ENCODE data around the gene PISD.
"Not testable (repeated sequence)": the region's sequence is repeated elsewhere in the genome, so short reads cannot be mapped to it uniquely, and the experiment has no call there.

Gene PISD

DNA sequence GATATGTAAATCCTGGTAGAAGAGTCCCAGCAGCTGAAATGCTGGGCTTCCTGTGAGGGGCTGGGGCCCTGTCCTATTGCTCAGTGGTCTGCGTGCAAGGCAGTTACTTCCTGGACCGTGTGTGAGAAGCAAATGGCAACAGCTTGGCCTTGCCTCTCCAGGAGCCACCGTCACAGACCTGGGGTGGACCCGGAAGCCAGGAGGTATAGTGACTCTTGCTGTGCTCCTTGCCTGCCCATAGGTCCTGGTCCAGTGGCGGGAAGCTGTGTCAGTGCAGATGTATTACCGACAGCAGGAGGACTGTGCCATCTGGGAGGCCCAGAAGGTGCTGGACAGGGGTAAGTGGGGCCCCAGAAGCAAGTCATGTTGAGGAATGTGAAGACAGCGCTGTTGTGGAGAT, 54.3 kb downstream of the PISD start:
- no peak for DNase-seq (ENCODE audit: low read depth)

DNA sequence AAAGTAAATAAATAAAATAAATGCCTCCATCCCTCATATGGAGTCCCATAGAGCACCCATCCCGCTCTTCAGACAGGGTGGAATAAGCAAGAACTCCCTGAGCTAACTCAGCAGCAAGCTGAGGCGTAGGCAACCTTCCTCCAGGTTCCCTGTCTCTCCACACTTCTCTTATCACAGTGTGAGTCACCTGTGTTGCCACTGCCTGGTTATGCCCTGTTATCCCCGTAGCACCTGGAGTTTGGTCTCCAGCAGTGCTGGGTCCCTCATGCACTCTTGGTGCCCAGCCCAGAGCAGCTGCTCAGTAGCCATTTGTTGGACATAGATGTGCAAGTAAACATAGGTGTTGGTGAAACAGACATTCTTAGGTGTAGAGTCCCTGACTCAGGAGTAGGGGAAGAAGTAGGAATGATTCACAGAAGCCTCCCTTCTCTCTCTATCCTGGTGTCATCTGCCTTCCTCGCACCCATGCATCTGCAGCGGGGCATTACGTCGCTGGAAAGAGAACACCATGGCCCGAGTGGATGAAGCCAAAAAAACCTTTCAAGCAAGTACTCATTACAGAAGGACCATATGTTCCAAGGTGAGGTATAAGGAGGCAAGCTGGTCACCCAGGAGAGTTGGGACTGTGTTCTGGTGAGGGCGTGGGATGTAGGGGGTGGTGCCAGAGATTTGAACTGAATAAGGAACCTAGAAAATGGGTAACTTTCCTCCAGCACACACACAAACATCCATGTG, 56.0 kb downstream of the PISD start:
- no peak for DNase-seq (ENCODE audit: low read depth)

DNA sequence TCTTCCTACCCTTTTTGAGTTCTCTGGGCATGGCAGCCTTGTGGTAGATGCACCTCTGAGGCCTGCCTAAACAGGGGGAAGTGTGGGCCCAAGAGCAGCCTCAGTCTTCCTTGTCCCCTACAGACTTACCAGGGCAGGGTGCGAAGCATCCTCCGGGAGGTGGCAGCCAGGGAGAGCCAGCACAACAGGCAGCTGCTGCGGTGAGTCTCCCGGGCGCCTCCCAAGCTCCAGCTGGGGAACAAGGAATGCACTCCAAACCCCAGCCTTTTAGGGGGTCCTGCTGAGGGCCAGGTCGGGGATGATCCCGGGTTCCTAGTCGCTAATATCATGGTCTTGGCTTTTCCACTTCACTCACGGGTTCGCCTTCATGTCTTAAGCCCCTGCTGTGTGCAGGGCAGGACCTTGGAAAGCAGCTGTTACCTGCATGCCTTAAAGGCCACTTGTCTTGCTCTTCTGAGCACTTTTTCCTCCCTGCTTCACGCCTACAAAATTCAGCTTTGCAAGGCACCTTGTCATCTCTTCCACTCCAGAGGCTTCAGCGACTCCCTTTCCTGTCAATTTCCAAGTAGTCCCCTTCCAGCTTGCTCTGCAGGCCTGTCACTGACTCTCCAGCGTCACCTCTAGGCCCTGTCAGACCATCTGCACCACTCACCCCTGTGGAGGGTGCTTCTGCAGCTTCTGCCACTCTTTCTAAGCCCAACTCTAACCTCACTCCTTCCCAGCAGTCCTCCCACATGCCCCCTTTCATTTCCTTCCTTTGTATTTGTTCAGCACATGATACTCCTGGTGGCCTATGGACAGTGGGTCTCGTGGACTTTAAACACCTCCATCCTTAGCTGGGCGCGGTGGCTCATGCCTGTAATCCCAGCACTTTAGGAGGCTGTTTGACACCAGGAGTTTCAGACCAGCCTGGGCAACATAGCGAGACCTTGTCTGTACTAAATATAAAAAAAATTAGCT, 57.0 kb downstream of the PISD start:
- no peak for DNase-seq (ENCODE audit: low read depth)

DNA sequence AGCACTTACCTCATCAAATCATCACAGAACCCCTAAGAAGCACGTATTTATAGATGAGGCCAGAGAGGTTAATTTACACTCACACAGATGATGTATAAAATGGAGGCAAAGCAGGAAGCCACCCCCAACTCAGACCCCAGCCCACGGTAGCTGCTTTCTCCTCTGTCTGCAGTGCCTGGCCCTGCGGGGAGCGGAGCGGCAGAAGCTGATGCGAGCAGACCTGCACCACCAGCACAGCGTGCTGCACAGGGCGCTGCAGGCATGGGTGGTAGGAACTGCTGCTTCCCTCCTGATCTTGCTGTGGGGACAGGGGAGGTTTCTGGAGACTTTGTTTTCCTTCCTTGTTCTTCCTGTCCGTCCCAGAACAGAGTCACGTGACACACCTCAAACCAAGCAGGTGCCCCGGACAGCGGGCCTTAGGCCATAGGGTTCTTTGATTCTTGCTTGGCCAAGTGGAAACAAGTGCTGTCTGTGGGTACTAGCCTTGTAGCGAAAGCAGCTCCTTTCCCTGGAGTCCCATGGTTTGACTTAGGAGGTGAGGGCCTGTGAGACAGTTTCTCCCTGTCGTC, 57.8 kb downstream of the PISD start:
- no peak for DNase-seq (ENCODE audit: low read depth)

DNA sequence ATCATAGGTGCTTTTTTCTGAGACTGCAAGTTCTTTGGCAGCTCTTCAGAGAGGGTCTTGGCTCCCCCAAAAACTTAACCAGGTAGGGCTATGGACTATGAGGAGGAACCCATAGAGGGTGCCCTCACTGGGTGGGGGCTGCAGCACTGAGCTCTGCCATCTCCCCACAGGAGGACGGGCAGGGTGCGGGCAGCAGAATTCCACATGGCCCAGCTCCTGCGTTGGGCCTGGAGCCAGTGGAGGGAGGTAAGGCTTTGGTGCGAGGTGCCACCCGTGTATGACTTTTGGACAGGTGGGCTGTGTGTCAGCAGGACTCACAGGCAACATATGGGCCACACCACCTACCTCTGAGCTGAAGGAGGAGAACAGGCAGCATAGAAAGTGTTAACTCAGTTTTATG, 58.4 kb downstream of the PISD start:
- DNase-seq (ENCODE audit: low read depth), result no peak

DNA sequence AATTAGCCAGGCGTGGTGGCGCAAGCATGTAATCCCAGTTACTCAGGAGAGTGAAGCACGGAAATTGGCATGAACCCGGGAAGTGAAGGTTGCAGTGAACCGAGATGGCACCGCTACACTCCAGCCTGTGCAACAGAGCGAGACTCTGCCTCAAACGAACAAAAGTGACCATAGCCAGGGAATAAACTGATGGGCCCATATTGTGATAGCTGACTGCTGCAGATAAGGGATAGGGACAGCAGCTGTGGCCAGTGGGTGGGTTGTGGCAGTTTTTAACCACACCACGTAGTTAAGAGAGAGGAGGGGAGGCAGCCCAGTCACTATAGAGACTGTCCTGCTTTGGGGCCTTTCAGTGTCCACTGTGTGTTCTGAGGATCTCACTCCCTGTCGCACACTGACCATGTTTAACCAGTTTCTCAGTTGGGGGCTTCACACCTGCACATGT, 58.9 kb downstream of the PISD start:
- DNase-seq (ENCODE audit: low read depth), result no peak

DNA sequence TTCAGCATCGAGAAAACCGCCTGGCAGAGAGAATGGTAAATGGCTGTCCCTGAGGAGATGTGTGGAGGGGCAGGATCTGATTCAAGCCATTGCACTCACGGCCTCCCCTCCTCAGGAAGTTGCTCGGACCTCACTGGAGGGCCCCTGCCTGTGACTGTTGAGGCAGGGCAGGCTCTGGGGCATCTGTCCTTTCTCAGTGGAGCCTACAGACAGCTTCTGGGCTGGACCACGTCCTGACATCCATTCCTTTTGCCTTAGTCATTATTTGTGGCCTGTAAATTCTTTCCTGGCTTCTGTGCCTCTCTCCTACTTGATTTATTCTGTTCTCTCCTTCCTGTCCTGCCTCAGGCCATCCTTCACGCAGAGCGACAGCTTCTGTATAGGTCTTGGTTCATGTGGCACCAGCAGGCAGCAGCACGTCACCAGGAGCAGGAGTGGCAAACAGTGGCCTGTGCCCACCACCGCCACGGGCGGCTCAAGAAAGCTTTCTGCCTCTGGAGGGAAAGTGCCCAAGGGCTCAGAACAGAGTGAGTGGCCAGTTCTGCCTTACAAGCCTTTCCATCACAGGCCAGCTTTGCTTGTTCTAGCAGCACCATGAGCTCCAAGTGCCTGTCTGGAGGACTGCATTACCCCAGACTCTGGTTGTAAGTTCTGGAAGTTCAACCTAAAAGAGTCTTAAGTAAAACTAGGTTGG, 59.6 kb downstream of the PISD start:
- no peak for DNase-seq (ENCODE audit: low read depth)

DNA sequence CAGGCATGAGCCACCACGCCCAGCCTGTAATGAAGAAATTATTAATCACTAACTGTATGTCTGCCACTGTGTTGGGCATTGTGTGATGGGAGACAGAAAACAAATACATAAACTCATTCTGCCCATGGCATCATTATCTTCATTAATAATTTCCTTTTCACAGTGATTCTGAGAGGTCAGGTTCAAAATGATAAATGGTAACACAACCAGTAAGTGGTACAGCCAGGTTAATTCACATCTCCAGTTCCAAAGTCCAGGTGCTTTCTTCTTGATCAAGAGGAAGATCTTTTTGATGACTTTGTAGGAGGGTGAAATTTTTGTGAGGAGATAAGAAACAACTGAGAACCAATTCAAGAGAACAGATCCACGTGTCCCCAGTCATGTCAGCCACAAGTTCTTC, 66.7 kb downstream of the PISD start:
- DNase-seq (ENCODE audit: low read depth), result no peak

DNA sequence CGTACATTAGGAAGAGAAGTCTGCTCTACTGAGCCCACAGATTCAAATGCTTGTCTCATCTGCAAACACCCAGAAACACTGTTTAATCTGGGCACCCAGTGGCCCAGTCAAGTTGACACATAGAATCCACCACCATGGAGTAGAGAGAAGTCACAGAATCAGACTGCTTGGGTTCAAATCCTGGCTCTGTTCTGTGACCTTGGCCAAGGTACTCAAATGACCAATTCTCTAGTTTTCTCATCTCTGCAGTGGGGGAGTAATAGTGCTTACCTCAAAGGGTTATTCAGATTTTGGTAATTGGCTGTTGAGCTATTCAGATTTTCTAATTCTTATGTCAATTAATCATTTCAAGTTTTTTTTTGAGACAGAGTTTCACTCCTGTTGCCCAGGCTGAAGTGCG, 71.9 kb downstream of the PISD start:
- DNase-seq (ENCODE audit: low read depth), result not testable (repeated sequence)

DNA sequence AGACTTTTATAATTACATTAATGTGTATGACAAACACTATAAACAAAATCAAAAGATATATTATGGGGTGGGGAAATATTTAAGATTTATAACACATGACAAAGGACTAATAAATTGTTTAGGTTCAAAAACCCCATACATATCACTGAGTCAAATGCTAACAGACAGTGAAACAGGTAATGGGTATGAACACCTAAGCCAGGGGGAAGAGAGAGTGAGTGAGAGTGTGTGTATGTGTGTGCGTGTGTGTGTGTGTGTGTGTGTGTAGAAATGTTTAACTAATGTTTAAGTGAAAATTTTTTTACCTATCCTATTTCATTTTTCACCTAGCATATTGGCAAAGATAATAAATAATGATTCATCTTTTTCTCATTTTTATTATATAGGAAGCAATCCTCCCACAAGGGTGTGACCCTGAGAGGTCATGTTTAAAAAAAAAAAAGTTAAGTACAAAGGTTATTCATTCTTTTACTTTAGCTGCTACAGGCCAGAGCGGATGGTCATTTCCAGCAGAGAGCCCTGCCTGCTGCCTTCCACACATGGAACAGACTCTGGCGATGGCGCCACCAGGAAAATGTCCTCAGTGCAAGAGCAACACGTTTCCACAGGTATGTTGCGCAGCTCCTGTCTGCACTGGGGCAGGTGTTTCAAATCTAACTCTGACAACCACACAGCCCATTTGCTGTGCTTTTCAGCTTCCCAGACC, 72.9 kb downstream of the PISD start:
- no peak for DNase-seq (ENCODE audit: low read depth)

DNA sequence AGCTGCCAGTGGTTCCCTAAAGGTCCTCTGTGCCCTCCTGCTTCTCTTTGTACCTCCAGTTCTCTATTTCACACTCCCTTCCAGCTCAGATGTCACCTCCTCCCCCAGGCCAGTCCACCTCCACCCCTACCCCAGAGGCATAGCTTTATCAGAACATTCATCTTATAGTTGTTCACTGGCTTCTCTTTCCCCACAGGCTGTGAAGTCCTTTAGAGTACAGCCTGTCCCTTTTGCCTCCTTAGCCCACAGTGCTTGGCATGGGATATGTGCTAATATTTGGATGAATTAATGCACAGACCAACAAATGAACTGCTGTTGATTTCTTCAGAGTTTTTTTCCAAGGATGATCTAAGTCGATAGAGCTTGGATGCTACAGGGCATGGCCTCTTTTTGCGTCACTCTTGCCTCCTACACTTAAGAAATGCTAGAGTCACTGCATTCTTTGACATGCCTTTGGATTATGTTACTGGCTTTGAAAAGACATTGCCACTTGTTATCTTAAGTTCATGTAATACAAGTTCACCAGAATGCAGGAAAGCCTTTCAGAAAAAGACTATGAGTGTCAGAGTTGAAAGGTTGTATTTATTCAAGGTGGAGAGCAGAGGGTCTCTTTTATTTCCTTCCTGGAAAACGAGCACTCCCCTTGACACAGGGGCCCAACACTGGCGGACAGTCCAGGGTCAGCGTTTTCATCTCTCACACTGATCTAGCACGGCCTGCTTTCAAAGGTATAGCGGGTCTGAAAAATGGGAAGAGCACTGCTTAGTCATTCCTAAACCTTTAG, 75.7 kb downstream of the PISD start:
- DNase-seq (ENCODE audit: low read depth), result no peak

DNA sequence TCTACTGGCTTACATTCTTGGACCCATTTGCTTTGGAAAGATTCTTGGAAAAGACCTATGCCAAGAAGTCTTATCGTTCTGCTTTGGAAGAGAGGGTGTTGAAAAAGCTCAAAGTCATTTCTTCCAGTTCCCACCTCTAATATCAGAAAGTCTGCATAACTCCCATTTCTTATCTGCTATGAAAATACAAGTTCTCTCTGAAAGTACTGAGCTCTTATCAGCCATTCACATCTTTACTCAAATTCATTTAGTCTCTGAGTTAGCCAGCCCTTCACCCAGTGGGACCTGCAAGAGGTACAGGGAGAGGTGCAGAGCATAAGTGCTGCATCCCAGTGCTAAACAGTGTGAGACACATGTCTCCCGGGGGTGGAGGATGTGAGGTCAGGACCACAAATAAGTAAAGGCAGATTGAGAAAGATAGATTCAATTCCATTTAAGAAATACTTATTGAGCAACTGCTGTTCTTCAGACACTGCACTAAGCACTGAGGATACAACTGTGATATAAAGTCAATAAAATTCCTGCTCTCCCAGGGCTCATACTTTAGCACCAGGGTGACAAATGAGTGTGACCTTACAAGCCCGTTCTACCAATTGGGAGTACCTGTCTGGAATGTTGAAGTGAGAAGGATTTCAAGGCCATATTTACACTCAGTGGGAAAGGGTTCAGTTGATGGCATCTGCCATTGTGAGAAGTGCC, 76.7 kb downstream of the PISD start:
- no peak for DNase-seq (ENCODE audit: low read depth)

DNA sequence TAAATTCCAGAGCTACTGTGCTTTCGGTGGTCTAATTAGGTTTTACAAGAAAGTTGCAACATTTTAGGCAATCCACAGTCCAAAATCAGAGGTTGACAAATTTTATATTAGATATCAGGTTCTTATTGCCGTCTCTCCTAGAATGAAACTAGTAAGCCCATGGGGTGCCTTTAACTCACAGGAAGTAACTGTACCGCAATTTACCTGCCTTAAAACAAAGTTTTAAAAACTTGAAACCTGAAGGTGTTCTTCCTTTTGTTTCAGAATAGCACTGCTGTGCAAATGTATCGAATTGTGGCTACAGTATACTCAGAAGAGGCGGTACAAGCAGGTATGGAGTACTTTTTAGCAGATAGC, 77.2 kb downstream of the PISD start:
- DNase-seq (ENCODE audit: low read depth), result no peak

DNA sequence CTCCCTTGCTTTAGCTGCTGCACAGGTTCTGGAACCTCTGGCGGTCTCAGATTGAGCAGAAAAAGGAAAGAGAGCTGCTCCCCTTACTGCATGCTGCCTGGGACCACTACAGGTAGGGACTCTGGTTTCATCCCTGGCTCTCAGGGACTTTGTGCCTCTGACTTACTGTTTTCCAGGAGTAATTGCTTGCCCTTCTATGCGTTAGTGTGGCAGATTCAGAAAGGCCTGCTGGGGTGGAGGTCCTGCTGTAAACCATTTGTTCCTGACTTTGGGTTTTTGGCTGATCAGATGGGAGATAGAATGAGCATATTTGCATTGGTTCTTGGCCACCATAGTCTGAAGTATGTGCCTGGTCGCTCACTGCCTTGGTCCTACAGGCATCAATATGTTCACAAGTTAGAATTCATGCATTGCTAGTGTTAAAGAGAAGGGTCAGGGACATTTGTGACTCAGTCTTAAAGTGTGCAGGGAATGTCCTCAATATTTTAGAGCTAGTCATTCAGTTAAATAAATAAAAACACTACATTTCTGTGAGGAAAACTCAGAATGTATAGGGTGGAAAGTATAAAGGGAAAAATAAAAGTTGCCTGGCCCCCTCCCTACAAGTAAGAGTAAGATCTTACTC, 78.0 kb downstream of the PISD start:
- no peak for DNase-seq (ENCODE audit: low read depth)

DNA sequence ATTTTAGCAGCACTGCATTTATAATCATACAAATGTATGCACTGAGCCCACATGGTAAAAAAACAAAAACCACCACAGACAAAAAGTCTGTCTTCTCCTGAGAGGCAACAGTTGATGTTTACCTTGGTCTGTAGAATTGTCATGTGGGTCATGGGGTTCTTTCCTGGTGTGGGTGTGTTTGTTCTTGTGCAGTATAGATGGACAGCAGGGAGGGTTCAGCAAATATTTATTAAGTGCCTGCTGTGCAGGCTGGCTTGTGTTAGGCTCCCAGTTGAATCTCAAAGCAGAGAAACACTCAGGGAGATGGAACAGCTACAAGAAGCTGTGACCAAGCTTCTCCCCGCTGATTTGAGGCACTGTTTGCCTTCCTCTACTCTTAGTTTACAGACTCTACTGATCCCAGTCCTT, 82.2 kb downstream of the PISD start:
- no peak for DNase-seq (ENCODE audit: low read depth)

DNA sequence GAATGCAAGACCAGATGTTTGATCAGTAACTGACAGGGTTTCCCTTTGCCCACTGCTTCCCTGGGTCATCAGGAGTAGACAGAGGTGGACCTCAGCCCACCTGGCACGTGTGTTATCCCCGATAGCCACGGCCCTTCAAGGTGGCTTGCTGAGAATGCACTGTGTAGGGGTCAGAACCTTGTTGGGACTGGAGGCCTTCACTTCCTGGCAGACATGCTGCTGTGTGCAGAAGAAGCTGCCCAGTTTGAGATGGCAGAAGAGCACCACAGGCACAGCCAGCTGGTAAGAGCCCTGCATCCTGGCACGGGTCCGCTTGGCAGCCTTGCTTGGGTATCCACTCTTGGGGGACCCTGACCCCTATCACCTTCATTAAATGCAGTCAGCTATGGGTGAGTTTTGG, 83.8 kb downstream of the PISD start:
- no peak for DNase-seq (ENCODE audit: low read depth)

DNA sequence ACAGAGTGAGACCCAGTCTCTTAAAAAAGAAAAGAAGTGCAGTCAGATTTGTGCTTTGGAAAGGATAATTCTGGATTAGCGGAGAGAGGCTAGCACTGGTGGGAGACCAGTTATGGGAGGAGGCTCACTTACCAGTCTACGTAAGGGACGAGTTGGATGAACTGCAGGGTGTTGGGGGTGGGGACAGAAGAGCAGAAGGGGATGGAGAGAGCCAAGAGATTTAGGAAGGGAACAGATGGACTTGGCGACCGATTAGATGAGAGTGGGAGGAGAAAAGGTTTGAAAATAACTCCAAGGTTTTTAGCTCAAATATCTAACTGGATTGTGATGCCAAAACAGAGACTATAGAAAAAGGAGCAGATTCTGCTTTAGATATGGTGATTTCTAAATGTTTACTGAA, 84.3 kb downstream of the PISD start:
- DNase-seq (ENCODE audit: low read depth), result no peak

DNA sequence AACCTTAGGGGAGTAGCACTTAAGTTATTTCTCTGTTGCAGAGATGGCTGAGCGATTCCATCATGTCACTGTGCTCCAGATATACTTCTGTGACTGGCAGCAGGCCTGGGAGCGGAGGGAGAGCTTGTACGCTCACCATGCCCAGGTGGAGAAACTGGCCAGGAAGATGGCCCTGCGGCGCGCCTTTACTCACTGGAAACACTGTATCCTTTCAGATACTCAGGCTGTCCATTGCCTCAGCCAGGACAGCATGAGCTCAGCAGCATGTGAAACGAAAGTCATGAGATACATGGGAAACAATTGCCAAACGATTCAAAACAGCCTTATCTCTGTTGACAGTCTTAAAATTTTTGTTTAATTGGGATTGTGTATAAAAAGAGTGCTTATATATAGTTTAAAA, 86.8 kb downstream of the PISD start:
- no peak for DNase-seq (ENCODE audit: low read depth)

DNA sequence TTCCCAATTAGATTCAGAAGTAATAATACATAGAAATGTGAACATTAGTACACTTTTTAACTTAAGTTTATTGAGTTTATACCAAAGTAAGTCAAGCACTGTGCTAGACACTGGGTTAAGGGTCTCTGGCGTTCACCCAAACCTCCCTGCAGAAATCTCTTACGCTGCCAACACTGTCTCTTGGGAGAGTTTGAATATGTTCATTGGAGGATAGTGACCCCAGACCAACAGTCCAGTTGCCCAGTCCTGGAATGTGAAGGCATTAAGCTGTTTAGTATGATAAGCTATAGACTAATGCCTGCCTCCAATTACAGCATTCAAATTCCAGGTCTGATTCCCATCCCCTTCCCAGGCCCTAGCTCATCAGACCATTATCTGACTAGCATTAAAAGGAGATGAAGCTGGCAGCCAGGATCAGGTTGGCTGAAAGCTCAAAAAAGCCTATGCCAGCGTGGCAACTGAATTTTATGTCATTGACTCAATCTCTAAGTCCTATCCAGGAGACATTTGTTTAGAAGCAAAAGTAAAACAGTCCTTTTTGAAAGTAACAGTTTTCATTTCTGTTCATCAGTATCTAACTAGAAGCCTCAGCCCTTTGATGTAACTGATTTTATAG, 87.9 kb downstream of the PISD start:
- no peak for DNase-seq (ENCODE audit: low read depth)
